Ishikawa (cell line): ENCODE data around the gene CFAP44.

Experiments
- CREB1 ChIP-seq: IDR thresholded peaks from 2 replicates; pipeline ENCODE4 v1.6.1; 2012; ENCODE audit warnings: low read depth
- EGR1 ChIP-seq: IDR thresholded peaks from 2 replicates; pipeline ENCODE4 v1.6.1; 2012
- EP300 ChIP-seq: IDR thresholded peaks from 2 replicates; pipeline ENCODE4 v1.6.1; 2012; ENCODE audit warnings: borderline replicate concordance
- FOXM1 ChIP-seq: IDR thresholded peaks from 2 replicates; pipeline ENCODE4 v1.6.1; 2012; ENCODE audit warnings: low read depth, borderline replicate concordance
- RAD21 ChIP-seq: IDR thresholded peaks from 2 replicates; pipeline ENCODE4 v1.6.1; 2012; ENCODE audit warnings: low read depth
- REST ChIP-seq: IDR thresholded peaks from 2 replicates; pipeline ENCODE4 v1.6.1; 2012; ENCODE audit warnings: low read depth, mild to moderate bottlenecking
- TAF1 ChIP-seq: IDR thresholded peaks from 2 replicates; pipeline ENCODE4 v1.6.1; 2012; ENCODE audit warnings: low read depth, mild to moderate bottlenecking
- TCF12 ChIP-seq: IDR thresholded peaks from 2 replicates; pipeline ENCODE4 v1.6.1; 2012; ENCODE audit warnings: low read depth
- TEAD4 ChIP-seq: IDR thresholded peaks from 2 replicates; pipeline ENCODE4 v1.6.1; 2012

- TF ChIP-seq RAD21: no peak
- no peak for TF ChIP-seq TEAD4
- TF ChIP-seq EGR1: no peak
- TF ChIP-seq CREB1: no peak
- no peak for TF ChIP-seq FOXM1
- no peak for TF ChIP-seq REST
- TF ChIP-seq EP300: no peak
- no peak for TF ChIP-seq TAF1
- TF ChIP-seq TCF12: no peak
These were observed at the start of gene CFAP44 for GRCh38 chr3:113441051-113441770.
